Rectal smooth muscle tissue (tissue), 1 donor: ENCODE results near the gene SPAG5.
A peak's percentile ranks its signal among the peaks of the same experiment; 100 is the strongest.

Experiments
- H3K27ac ChIP-seq: one replicate; pipeline ENCODE4 v1.7.0; 2013; ENCODE audit warnings: low read depth, low read length, inconsistent platforms
- H3K27me3 ChIP-seq: one replicate; pipeline ENCODE4 v1.7.0; 2013; ENCODE audit warnings: low read length; ENCODE audit not compliant: control insufficient read depth, insufficient read depth
- H3K36me3 ChIP-seq: one replicate; pipeline ENCODE4 v1.7.0; 2013; ENCODE audit warnings: low read length; ENCODE audit not compliant: control insufficient read depth, insufficient read depth
- H3K4me1 ChIP-seq: one replicate; pipeline ENCODE4 v1.7.0; 2013; ENCODE audit warnings: low read length; ENCODE audit not compliant: control insufficient read depth, insufficient read depth
- H3K4me3 ChIP-seq: one replicate; pipeline ENCODE4 v1.7.0; 2013; ENCODE audit warnings: low read length
- H3K9ac ChIP-seq: one replicate; pipeline ENCODE4 v1.7.0; 2013; ENCODE audit warnings: low read length

SPAG5 gene

DNA sequence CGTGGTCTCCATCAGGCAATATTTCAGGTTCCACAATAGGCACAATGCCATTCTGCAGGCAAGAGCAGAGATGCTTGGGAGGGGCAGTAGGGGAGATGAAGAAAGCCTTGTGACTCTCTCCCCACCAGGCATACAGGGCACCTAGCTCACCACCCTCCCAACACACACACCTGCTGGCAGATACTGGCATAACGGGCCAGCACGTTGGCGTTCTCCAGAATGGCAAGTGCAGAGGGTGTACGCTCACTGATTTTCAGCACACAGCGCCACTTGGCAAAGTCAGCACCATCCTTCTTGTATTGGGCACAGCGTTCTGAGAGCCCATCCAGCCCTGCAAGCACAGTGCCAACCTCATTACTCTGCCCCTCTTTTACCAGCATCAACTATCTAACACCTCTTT lies 24.3 kb downstream of the SPAG5 start:
- Histone ChIP-seq H3K36me3 (peaks cover 2% of the 10 kb centered on the region), H3K27ac (no peak overlapping the region), H3K27me3 (no peaks in the 10 kb centered on the region), H3K9ac (no peak overlapping the region), H3K4me3 (no peak overlapping the region), H3K4me1 (peaks cover 8% of the 10 kb centered on the region)

- H3K36me3 ChIP-seq, result no peaks in the 10 kb centered on the region
- peaks cover 8% of the 10 kb centered on the region for H3K4me1 ChIP-seq
- H3K27me3 ChIP-seq, result no peaks in the 10 kb centered on the region
- no peak overlapping the region for H3K4me3 ChIP-seq
- H3K9ac ChIP-seq, result no peak overlapping the region
- no peak overlapping the region for H3K27ac ChIP-seq
Observed at GRCh38 chr17:28573966-28574480, 24.8 kb downstream of the SPAG5 start.

GRCh38 chr17:28573521-28573920 lies 25.3 kb downstream of the SPAG5 start:
- Histone ChIP-seq H3K27me3 (no peaks in the 10 kb centered on the region), H3K9ac (no peak overlapping the region), H3K4me3 (no peak overlapping the region), H3K36me3 (no peaks in the 10 kb centered on the region), H3K4me1 (peaks cover 8% of the 10 kb centered on the region), H3K27ac (no peak overlapping the region)

DNA sequence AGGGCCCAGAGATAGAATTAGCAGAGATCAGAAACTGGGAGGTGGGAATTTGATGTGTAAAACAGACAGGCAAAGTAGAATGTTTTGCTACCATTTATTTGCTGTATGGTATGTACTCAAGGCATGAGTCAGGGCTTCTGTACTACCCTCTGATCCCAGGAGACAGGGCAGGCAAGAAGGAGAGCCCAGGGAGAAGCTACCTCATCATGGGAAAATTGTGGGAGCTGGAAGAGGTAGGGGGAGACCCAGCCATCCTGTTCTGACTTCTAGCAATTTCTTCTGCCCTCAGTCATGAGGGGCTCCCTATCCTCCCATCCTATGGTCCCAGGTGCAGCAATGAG lies 25.8 kb downstream of the SPAG5 start:
- Histone ChIP-seq H3K4me3 (no peak overlapping the region), H3K9ac (no peak overlapping the region), H3K36me3 (no peaks in the 10 kb centered on the region), H3K4me1 (peaks cover 8% of the 10 kb centered on the region), H3K27ac (no peak overlapping the region), H3K27me3 (no peaks in the 10 kb centered on the region)

DNA sequence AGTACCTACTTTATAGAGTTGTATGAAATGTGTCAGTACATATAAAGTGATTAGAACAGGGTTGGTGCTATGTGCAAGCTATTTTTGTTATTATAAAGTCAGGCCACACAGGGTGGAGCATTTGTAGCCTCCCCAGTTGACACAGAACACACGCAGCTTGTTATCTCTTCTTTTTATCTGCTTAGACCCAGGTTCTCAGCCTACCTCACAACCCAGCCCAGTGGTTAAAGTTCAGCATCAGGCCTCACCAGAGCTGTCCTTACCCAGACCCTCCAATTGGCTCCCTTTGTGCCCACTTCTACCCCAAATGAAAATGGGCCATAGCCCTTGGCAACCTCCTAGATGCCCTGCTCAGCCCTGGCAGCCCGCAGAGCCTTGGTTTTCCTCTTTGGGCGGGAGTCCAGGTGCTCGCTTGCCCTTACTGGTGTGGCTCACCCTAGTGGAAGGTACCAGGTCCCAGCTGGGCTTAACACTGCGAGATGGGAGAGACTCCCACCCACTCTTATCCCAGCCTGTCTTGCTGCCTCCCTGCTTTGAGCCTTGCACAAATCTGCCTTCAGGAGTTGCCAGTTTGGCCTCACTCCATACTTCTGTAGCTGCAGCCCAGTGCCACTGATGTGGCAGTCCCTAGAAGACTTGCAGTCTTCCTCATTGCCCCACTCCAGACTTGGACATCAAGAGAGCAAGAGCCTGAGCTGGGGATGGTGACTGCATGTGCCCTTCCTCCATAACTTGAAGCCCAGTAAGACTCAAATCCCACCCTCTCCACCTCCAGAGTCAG lies 26.4 kb downstream of the SPAG5 start:
- peaks cover 8% of the 10 kb centered on the region for H3K4me1 ChIP-seq
- peak overlapping the region; percentile 94 for H3K4me3 ChIP-seq

GRCh38 chr17:28571361-28572122 lies 27.3 kb downstream of the SPAG5 start, which contains the start of gene PIGS:
PIGS (minus strand) TSS chr17:28571524; CDS start chr17:28571496, 28 bp downstream.
- Histone ChIP-seq H3K9ac (peak within 1 kb of the TSS; percentile 83), H3K4me3 (peak within 1 kb of the TSS; percentile 94), H3K27ac (peak within 1 kb of the TSS; percentile 77), H3K4me1 (peaks cover 8% of the 10 kb centered on the region), H3K27me3 (no peaks in the 10 kb centered on the region), H3K36me3 (no peaks in the 10 kb centered on the region)

More for the DNA sequence above, 26.4 kb downstream of the SPAG5 start:
- no peaks in the 10 kb centered on the region for H3K27me3 ChIP-seq
- H3K36me3 ChIP-seq, result no peaks in the 10 kb centered on the region
- no peak overlapping the region for H3K9ac ChIP-seq
- H3K27ac ChIP-seq, result peak overlapping the region; percentile 77

GRCh38 chr17:28570716-28571360 lies 28.0 kb downstream of the SPAG5 start:
- H3K4me3 ChIP-seq, result peak overlapping the region; percentile 94
- peak overlapping the region; percentile 48 for H3K27ac ChIP-seq
- no peaks in the 10 kb centered on the region for H3K27me3 ChIP-seq
- H3K36me3 ChIP-seq, result no peaks in the 10 kb centered on the region
- peaks cover 8% of the 10 kb centered on the region for H3K4me1 ChIP-seq
- H3K9ac ChIP-seq, result peak overlapping the region; percentile 83

DNA sequence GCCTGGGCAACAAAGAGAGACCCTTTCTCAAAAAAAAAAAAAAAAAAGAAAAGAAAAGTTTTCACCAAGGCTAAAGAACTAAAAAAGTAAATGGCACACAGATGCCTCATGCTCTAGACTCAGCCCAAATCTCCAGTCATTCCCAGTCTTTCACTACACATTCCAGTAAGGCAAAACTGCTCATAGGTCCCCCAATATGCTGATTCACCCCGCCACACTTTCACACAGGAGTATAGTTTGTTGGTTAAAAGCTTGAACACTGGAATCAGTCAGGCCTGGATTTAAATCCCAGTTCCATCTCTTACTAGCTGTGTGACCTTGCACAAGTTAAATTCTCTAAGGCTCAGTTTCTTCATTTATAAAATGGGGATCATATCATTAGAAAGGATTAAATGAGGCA lies 29.4 kb downstream of the SPAG5 start:
- Histone ChIP-seq H3K27ac (no peak overlapping the region), H3K9ac (no peak overlapping the region), H3K4me1 (peaks cover 8% of the 10 kb centered on the region), H3K27me3 (no peaks in the 10 kb centered on the region), H3K4me3 (no peak overlapping the region), H3K36me3 (no peaks in the 10 kb centered on the region)

DNA sequence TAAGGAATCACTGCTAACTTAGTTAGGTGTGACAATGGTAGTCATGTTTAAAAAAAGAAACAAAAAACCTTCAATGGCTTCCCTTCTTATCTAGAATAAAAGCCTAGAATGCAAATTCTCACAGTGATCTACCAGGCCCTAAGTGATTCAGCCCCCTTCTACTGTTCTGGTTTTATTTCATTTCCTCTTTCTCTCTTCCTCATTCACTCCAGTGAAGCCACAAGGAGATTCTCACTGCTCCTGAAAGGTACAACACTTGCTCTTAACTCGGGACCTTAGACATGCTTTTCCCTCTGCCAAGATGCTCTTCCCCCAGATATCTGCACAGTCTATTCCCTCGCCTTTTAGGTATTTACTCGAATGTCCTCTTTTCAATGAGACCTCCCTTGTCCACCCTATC lies 31.2 kb downstream of the SPAG5 start:
- Histone ChIP-seq H3K4me3 (no peak overlapping the region), H3K4me1 (peaks cover 8% of the 10 kb centered on the region), H3K27ac (no peak overlapping the region), H3K36me3 (peaks cover 6% of the 10 kb centered on the region), H3K27me3 (no peaks in the 10 kb centered on the region), H3K9ac (no peak overlapping the region)

- Histone ChIP-seq H3K36me3 (peaks cover 17% of the 10 kb centered on the region), H3K4me3 (no peak overlapping the region), H3K4me1 (no peaks in the 10 kb centered on the region), H3K27me3 (no peaks in the 10 kb centered on the region), H3K27ac (no peak overlapping the region), H3K9ac (no peak overlapping the region)
Observed at GRCh38 chr17:28563475-28563874, 35.4 kb downstream of the SPAG5 start.

DNA sequence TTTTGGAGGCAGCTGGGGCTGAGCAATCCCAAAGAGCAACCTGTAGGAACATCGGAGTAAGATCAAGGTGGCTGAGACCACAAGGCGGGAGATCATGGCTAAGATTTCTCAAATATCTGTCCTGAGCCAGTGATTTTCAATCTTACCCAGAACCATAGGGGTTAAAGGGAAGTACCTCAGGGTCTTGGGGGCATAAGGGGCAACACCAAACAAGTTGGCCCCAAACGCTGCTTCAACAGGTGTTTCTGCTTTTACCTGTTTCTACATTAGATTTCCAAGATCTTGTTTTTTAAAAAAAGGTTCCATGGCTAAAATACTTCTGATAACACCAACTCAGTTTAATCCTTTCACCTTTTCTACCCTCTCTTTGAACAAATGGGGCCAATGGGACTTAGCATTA lies 43.8 kb downstream of the SPAG5 start:
- no peaks in the 10 kb centered on the region for H3K27me3 ChIP-seq
- H3K9ac ChIP-seq, result no peak overlapping the region
- no peak overlapping the region for H3K27ac ChIP-seq
- H3K4me1 ChIP-seq, result peaks cover 4% of the 10 kb centered on the region
- H3K36me3 ChIP-seq, result peaks cover 26% of the 10 kb centered on the region
- H3K4me3 ChIP-seq, result no peak overlapping the region

DNA sequence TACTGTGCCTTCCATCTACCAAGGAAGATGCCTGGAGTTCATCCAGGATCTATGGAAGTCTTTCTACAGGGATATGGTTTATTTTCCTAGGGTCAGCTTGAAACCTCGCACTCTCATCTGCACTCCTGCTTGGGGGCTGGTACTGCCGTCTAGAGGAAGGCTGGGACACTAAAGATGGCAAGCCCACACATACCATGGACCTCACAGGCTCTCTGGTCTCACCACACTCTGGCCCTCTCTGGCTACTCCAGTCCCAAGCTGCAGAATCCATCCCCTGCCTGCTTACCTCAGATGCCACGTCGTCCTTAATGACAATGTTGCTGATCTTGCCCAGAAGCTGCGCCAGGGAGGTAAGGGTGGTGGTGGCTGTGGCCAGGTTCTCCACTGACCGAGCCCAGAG lies 44.3 kb downstream of the SPAG5 start:
- H3K4me1 ChIP-seq, result peaks cover 4% of the 10 kb centered on the region
- no peak overlapping the region for H3K9ac ChIP-seq
- H3K27ac ChIP-seq, result no peak overlapping the region
- peaks cover 21% of the 10 kb centered on the region for H3K36me3 ChIP-seq
- H3K27me3 ChIP-seq, result no peaks in the 10 kb centered on the region
- H3K4me3 ChIP-seq, result no peak overlapping the region
